Measurements from ENCODE around the gene IBA57.

DNA sequence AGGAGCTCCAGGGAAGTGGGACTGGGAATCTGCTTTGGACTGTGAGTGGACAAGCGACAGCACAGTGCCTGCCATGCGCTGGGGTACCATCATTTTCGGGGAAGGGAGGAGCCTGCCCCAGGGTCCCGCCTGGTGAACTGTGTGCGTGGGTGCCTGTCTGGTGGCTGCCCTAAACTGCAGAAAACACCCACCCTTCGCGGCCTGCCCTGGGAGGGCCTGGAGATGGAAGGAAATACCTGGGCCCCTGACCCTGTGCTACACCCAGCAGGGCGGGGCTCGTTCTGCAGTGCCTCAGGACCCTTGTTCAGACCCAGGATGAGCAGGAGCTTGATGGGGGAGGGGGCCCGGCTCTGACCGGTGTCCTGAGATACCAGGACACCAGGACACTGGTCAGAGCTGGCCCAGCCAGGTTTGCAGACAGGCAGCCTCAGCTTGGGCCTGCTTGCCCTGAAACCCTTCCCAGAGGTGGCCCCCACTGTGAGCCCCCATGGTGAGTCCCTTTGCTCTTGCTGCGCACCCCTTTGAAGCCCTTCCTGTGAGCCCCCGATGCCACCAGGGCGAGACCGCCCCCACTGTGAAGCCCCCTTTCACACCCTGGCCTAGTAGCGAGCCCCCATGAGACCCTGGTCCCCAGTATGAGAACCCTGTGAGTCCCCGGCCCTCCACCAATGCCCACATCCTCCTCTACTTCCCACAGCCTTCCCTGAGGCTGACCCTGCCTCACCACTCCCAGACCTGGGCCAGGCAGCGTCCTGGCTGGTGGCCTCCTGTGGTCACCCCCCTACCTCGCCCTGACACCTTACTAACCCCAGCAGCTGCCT is 13.3 kb upstream of the IBA57 start:
- TF ChIP-seq CTCF (optimal IDR thresholded peaks at IDR 0.05 in 1 of 3, IDR thresholded peaks at IDR 0.05 in 1 of 3, conservative IDR thresholded peaks at IDR 0.05 in 1 of 3; ENCODE audit: extremely low read depth in 1 of 3, insufficient read depth in 2 of 3, low read length in 3 of 3): no peak
- TF ChIP-seq EZH2 (IDR thresholded peaks at IDR 0.05; ENCODE audit: low read length): no peak

Data from keratinocyte (primary cell).